Measurements from ENCODE around the gene ASGR1.

DNA sequence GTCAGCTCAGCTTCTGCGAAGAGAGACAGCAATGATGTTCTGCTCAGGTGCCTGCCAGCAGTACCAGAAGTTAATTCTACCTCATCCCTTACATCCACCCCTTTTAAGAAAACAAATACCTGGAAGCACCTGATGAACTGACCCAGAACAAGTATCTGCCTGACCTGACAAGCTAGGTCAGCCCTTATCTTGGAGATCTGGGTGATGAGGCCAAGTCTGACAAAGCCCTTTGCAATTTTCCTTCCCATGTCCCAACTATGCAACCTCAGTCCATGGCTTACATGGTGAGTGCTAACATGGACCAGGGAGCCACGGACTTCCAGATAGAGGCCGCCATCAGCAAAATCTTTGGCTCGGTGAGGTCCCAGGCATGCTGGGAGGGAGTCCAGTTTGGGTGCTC lies 44.2 kb upstream of the ASGR1 start:
- TF ChIP-seq, protein P1, sequence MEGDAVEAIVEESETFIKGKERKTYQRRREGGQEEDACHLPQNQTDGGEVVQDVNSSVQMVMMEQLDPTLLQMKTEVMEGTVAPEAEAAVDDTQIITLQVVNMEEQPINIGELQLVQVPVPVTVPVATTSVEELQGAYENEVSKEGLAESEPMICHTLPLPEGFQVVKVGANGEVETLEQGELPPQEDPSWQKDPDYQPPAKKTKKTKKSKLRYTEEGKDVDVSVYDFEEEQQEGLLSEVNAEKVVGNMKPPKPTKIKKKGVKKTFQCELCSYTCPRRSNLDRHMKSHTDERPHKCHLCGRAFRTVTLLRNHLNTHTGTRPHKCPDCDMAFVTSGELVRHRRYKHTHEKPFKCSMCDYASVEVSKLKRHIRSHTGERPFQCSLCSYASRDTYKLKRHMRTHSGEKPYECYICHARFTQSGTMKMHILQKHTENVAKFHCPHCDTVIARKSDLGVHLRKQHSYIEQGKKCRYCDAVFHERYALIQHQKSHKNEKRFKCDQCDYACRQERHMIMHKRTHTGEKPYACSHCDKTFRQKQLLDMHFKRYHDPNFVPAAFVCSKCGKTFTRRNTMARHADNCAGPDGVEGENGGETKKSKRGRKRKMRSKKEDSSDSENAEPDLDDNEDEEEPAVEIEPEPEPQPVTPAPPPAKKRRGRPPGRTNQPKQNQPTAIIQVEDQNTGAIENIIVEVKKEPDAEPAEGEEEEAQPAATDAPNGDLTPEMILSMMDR (IDR thresholded peaks at IDR 0.05), result no peak
- TF ChIP-seq POLR2A (IDR thresholded peaks at IDR 0.05), result no peak

All from heart left ventricle (tissue), 13 donors.